DOHH2 (cell line): ENCODE data around the gene TBC1D4.
A peak's percentile ranks its signal among the peaks of the same experiment; 100 is the strongest.

Experiments used
- H3F3A ChIP-seq: fragments of 200-600 bp; sonication (generic), shearing (Covaris generic); 2 replicates; pipeline ENCODE4 v1.6.0; 2016; ENCODE audit warnings: antibody characterized with exemption, mild to moderate bottlenecking; ENCODE audit not compliant: control insufficient read depth, insufficient read depth
- H3K27ac ChIP-seq: fragments of 200-600 bp; sonication (generic); 2 replicates; pipeline ENCODE4 v1.5.1; 2014; ENCODE audit warnings: low read depth, mild to moderate bottlenecking, low read length, moderate library complexity
- H3K27me3 ChIP-seq: fragments of 200-600 bp; sonication (generic); 2 replicates; pipeline ENCODE4 v1.6.1; 2014; ENCODE audit warnings: mild to moderate bottlenecking, low read length, mixed read lengths; ENCODE audit not compliant: control insufficient read depth
- H3K36me3 ChIP-seq: fragments of 200-600 bp; sonication (generic); 2 replicates; pipeline ENCODE4 v1.6.1; 2014; ENCODE audit warnings: mild to moderate bottlenecking, low read length, moderate library complexity, mixed read lengths; ENCODE audit not compliant: control insufficient read depth
- H3K4me1 ChIP-seq: fragments of 200-600 bp; sonication (generic); 2 replicates; pipeline ENCODE4 v1.6.1; 2014; ENCODE audit warnings: mild to moderate bottlenecking, low read length, mixed read lengths; ENCODE audit not compliant: control insufficient read depth
- H3K4me2 ChIP-seq: fragments of 200-600 bp; sonication (generic); 2 replicates; pipeline ENCODE4 v1.6.0; 2014; ENCODE audit warnings: mild to moderate bottlenecking, low read length, moderate library complexity
- H3K4me3 ChIP-seq: fragments of 200-600 bp; sonication (generic); 2 replicates; pipeline ENCODE4 v1.5.1; 2014; ENCODE audit warnings: mild to moderate bottlenecking, low read length, mixed read lengths
- H3K79me2 ChIP-seq: fragments of 200-600 bp; sonication (generic); 2 replicates; pipeline ENCODE4 v1.6.1; 2014; ENCODE audit warnings: mild to moderate bottlenecking, low read length, mixed read lengths; ENCODE audit not compliant: control insufficient read depth
- H3K9me2 ChIP-seq: fragments of 200-600 bp; sonication (generic); replicated peaks from 2 replicates; pipeline ENCODE4 v1.6.1; 2014; ENCODE audit warnings: mild to moderate bottlenecking, low read length, mixed read lengths; ENCODE audit not compliant: control insufficient read depth
- H3K9me3 ChIP-seq: fragments of 200-600 bp; sonication (generic); 2 replicates; pipeline ENCODE4 v1.6.1; 2014; ENCODE audit warnings: antibody characterized with exemption, low read length, mixed read lengths; ENCODE audit not compliant: control insufficient read depth, insufficient read depth
- H4K20me1 ChIP-seq: fragments of 200-600 bp; sonication (generic); 2 replicates; pipeline ENCODE4 v1.6.0; 2014; ENCODE audit warnings: low read depth, mild to moderate bottlenecking, antibody characterized with exemption, low read length, moderate library complexity; ENCODE audit not compliant: control insufficient read depth, insufficient read depth
- CTCF ChIP-seq: fragments of 200-600 bp; sonication (generic); IDR thresholded peaks from one replicate; pipeline ENCODE4 v1.5.1; 2014; ENCODE audit warnings: antibody characterized with exemption, mild to moderate bottlenecking, low read depth, low read length; ENCODE audit not compliant: poor library complexity, severe bottlenecking
- EZH2phosphoT487 ChIP-seq: fragments of 200-600 bp; sonication (generic); IDR thresholded peaks from 2 replicates; pipeline ENCODE4 v1.6.1; 2017; ENCODE audit warnings: borderline replicate concordance, mild to moderate bottlenecking, antibody characterized with exemption, low read length, moderate library complexity, mixed read lengths

TBC1D4 gene

GRCh38 chr13:75417012-75417384 is 65.0 kb downstream of the TBC1D4 start:
- Histone ChIP-seq H3K36me3 (peaks cover 29% of the 10 kb centered on the region), H3K79me2 (peaks cover 100% of the 10 kb centered on the region), H3K27ac (peak overlapping the region; percentile 97), H3K4me2 (peak overlapping the region; percentile 86), H3F3A (peaks cover 50% of the 10 kb centered on the region), H3K27me3 (no peaks in the 10 kb centered on the region), H4K20me1 (no peaks in the 10 kb centered on the region), H3K9me3 (no peaks in the 10 kb centered on the region), H3K4me3 (peak overlapping the region; percentile 65), H3K4me1 (peaks cover 100% of the 10 kb centered on the region), H3K9me2 (no peaks in the 10 kb centered on the region)
- TF ChIP-seq CTCF (peak; percentile 39), EZH2phosphoT487 (no peak)

- Histone ChIP-seq H3K27ac (peak overlapping the region; percentile 97), H3K27me3 (no peaks in the 10 kb centered on the region), H3K4me1 (peaks cover 100% of the 10 kb centered on the region), H3K79me2 (peaks cover 100% of the 10 kb centered on the region), H3F3A (peaks cover 53% of the 10 kb centered on the region), H3K9me3 (no peaks in the 10 kb centered on the region), H3K9me2 (no peaks in the 10 kb centered on the region), H4K20me1 (no peaks in the 10 kb centered on the region), H3K36me3 (peaks cover 26% of the 10 kb centered on the region), H3K4me3 (peak overlapping the region; percentile 65), H3K4me2 (peak overlapping the region; percentile 86)
- no peak for TF ChIP-seq EZH2phosphoT487
- TF ChIP-seq CTCF = peak; percentile 57
Observed at GRCh38 chr13:75416327-75417011, 65.5 kb downstream of the TBC1D4 start.

- Histone ChIP-seq H3K9me2 (no peaks in the 10 kb centered on the region), H3K79me2 (peaks cover 98% of the 10 kb centered on the region), H3K9me3 (no peaks in the 10 kb centered on the region), H3K27me3 (no peaks in the 10 kb centered on the region), H3K36me3 (peaks cover 26% of the 10 kb centered on the region), H4K20me1 (no peaks in the 10 kb centered on the region), H3K4me2 (peak overlapping the region; percentile 86), H3K4me3 (peak overlapping the region; percentile 65), H3F3A (peaks cover 51% of the 10 kb centered on the region), H3K27ac (peak overlapping the region; percentile 97), H3K4me1 (peaks cover 99% of the 10 kb centered on the region)
- TF ChIP-seq EZH2phosphoT487 (no peak), CTCF (no peak)
Observed at GRCh38 chr13:75415694-75416093, 66.3 kb downstream of the TBC1D4 start.
